Kidney epithelial cell (primary cell): ENCODE measurements around the gene PLEKHF1. TPM values are rescaled to one million over a fixed set of nuclear protein-coding genes. Genes with fewer than 3 reads are reported as not detected.

Experiments
- DNase-seq: peaks from one replicate; pipeline ENCODE4 v3.0.0-alpha.2; 2010; ENCODE audit warnings: low read depth
- H3K27me3 ChIP-seq: 2 replicates; pipeline ENCODE4 v1.6.0; 2011; ENCODE audit warnings: low read length; ENCODE audit not compliant: control insufficient read depth, insufficient read depth
- H3K36me3 ChIP-seq: 2 replicates; pipeline ENCODE4 v1.5.1; 2011; ENCODE audit warnings: low read length; ENCODE audit not compliant: control insufficient read depth, insufficient read depth
- H3K4me3 ChIP-seq: 2 replicates; pipeline ENCODE4 v1.5.1; 2011; ENCODE audit warnings: low read depth, mild to moderate bottlenecking, control low read depth, low read length
- CTCF ChIP-seq: IDR thresholded peaks from 2 replicates; pipeline ENCODE4 v1.5.1; 2011; ENCODE audit warnings: mild to moderate bottlenecking, moderate library complexity, low read length, control low read depth, inconsistent platforms; ENCODE audit not compliant: insufficient read depth, poor library complexity, severe bottlenecking
- total RNA-seq: library from RNA; depleted of rRNA; stranded (reverse); fragments of >200 nt; gene quantifications from 2 replicates; pipeline ENCODE4 v1.2.3, GENCODE V29; 2015

PLEKHF1 gene
- total RNA-seq, 1 donor from 2014 or later: 59.0 TPM

GRCh38 chr19:29650772-29651387, 14.4 kb upstream of the PLEKHF1 start:
- Histone ChIP-seq H3K27me3 (peaks cover 3% of the 10 kb centered on the region), H3K36me3 (no peaks in the 10 kb centered on the region), H3K4me3 (no peak overlapping the region)
- TF ChIP-seq CTCF: no peak
- no peak for DNase-seq

GRCh38 chr19:29651622-29652394, 13.5 kb upstream of the PLEKHF1 start:
- DNase-seq: no peak
- no peak for TF ChIP-seq CTCF
- no peak overlapping the region for H3K4me3 ChIP-seq
- H3K27me3 ChIP-seq: peaks cover 3% of the 10 kb centered on the region
- H3K36me3 ChIP-seq: no peaks in the 10 kb centered on the region

GRCh38 chr19:29653398-29653797, 11.9 kb upstream of the PLEKHF1 start:
- H3K27me3 ChIP-seq: peaks cover 3% of the 10 kb centered on the region
- TF ChIP-seq CTCF: no peak
- no peaks in the 10 kb centered on the region for H3K36me3 ChIP-seq
- no peak for DNase-seq
- H3K4me3 ChIP-seq: no peak overlapping the region

- Histone ChIP-seq H3K27me3 (peaks cover 3% of the 10 kb centered on the region), H3K4me3 (no peak overlapping the region), H3K36me3 (no peaks in the 10 kb centered on the region)
- no peak for TF ChIP-seq CTCF
- no peak for DNase-seq
These were observed 9.5 kb upstream of the PLEKHF1 start for GRCh38 chr19:29655648-29656335.

- no peak overlapping the region for H3K4me3 ChIP-seq
- no peaks in the 10 kb centered on the region for H3K36me3 ChIP-seq
- peaks cover 3% of the 10 kb centered on the region for H3K27me3 ChIP-seq
- no peak for TF ChIP-seq CTCF
- no peak for DNase-seq
These were observed 6.9 kb upstream of the PLEKHF1 start for GRCh38 chr19:29658221-29658991.
